ENCODE measurements around the gene MTRR.

GRCh38 chr5:7881816-7882215 lies 12.9 kb downstream of the MTRR start:
- no peak for TF ChIP-seq CTCF (IDR thresholded peaks at IDR 0.05)
- no peak for TF ChIP-seq POLR2A (IDR thresholded peaks at IDR 0.05)
- TF ChIP-seq POLR2AphosphoS5 (IDR thresholded peaks at IDR 0.05): no peak

All from prostate gland (tissue), 2 donors.